PC-9 (cell line): ENCODE measurements around the gene GALNT14. TPM values are rescaled to one million over a fixed set of nuclear protein-coding genes. Genes with fewer than 3 reads are reported as not detected.
A peak's percentile ranks its signal among the peaks of the same experiment; 100 is the strongest.

Experiments
- BruUV-seq: library from RNA; stranded (reverse); fragments of 400-500 nt; replicated peaks from 2 replicates; lab custom pipeline; 2021; lab: Mats Ljungman, UMichigan
- CTCF ChIA-PET: fragments of 300-600 bp; sonication (Branson Sonifier 250); formaldehyde crosslinking; loops from one replicate; lab custom pipeline; 2022; ENCODE audit warnings: antibody characterized with exemption; lab: Charles Lee
- POLR2A ChIA-PET: fragments of 300-600 bp; sonication (Branson Sonifier 250); formaldehyde crosslinking; loops from one replicate; lab custom pipeline; 2022; ENCODE audit warnings: antibody characterized with exemption; ENCODE audit not compliant: unreplicated experiment; lab: Charles Lee
- DNase-seq, 2 experiments: peaks; one replicate each; pipeline versions ENCODE4 v3.0.0 to v3.0.0-alpha.2; 2015 to 2022; ENCODE audit warnings: mixed read lengths in 1 of 2
- H2AFZ ChIP-seq: fragments of 200-600 bp; sonication (generic); 2 replicates; pipeline ENCODE4 v1.8.1; 2017; ENCODE audit warnings: antibody characterized with exemption
- H3F3A ChIP-seq: fragments of 200-600 bp; sonication (generic); 2 replicates; pipeline ENCODE4 v1.8.1; 2017; ENCODE audit warnings: antibody characterized with exemption, mild to moderate bottlenecking, low read depth; ENCODE audit not compliant: insufficient read depth
- H3K27ac ChIP-seq: fragments of 200-600 bp; sonication (generic); 2 replicates; pipeline ENCODE4 v1.6.1; 2016; ENCODE audit warnings: mixed run types
- H3K27me3 ChIP-seq: fragments of 200-600 bp; sonication (generic); 2 replicates; pipeline ENCODE4 v1.6.1; 2016; ENCODE audit warnings: low read depth, mixed run types; ENCODE audit not compliant: insufficient read depth
- H3K36me3 ChIP-seq: fragments of 200-600 bp; sonication (generic); 2 replicates; pipeline ENCODE4 v1.6.1; 2016; ENCODE audit warnings: low read depth, mixed run types
- H3K4me1 ChIP-seq: fragments of 200-600 bp; sonication (generic); replicated peaks from 2 replicates; pipeline ENCODE4 v1.6.1; 2016; ENCODE audit warnings: mixed run types; ENCODE audit not compliant: insufficient read depth
- H3K4me2 ChIP-seq: fragments of 200-600 bp; sonication (generic); 2 replicates; pipeline ENCODE4 v1.6.1; 2017; ENCODE audit warnings: mixed run types
- H3K4me3 ChIP-seq: fragments of 200-600 bp; sonication (generic); 2 replicates; pipeline ENCODE4 v1.6.1; 2016; ENCODE audit warnings: mixed run types
- H3K79me2 ChIP-seq: fragments of 200-600 bp; sonication (generic); 2 replicates; pipeline ENCODE4 v1.6.1; 2017; ENCODE audit warnings: low read depth, mixed run types
- H3K9me2 ChIP-seq: fragments of 200-600 bp; sonication (generic); 2 replicates; pipeline ENCODE4 v1.8.1; 2017; ENCODE audit warnings: mild to moderate bottlenecking; ENCODE audit not compliant: insufficient read depth
- H3K9me3 ChIP-seq: fragments of 200-600 bp; sonication (generic); 2 replicates; pipeline ENCODE4 v1.8.1; 2016; ENCODE audit warnings: low read depth; ENCODE audit not compliant: insufficient read depth
- H4K20me1 ChIP-seq: fragments of 200-600 bp; sonication (generic); 2 replicates; pipeline ENCODE4 v1.8.1; 2017; ENCODE audit not compliant: insufficient read depth
- EZH2 ChIP-seq: fragments of 200-600 bp; sonication (generic); IDR thresholded peaks from 2 replicates; pipeline ENCODE4 v1.8.0; 2017; ENCODE audit warnings: antibody characterized with exemption, low read depth
- intact Hi-C: fragments of 100-400 bp; cut with micrococcal nuclease; formaldehyde crosslinking; loops from one replicate; pipeline ENCODE4 v1.10.0; 2022; ENCODE audit not compliant: unreplicated experiment
- total RNA-seq: library from RNA; stranded (reverse); gene quantifications from 2 replicates; pipeline ENCODE4 v1.2.3, GENCODE V29; 2021
- TF ChIP-seq, protein P1 (sequence below): fragments of 200-600 bp; sonication (generic); conservative IDR thresholded peaks from 2 replicates; pipeline ENCODE4 v1.6.1; 2017; ENCODE audit warnings: mixed run types, antibody characterized with exemption, mild to moderate bottlenecking, moderate library complexity

Gene GALNT14
- total RNA-seq, 1 experiment from 2014 or later = 3.1 TPM

DNA sequence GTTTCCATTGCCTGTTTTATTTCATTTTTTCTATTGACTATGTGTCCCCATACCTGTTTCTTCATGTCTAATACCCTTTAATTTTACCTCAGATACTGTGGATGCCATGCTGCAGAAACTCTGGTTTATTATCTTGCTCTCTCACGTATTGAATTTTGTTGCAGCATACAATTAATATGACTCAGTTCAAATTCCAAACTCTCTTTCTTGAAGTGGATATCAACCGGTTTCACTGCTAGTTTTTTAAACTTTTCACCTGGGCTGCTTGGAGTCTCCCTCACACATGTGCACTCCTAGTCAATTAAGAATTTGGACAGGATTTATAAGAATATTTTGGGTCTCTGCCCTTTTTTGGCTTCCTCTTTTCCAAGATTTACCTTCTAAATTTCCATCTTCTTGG, 260.4 kb downstream of the GALNT14 start:
- BruUV-seq = no TSS peak
- Histone ChIP-seq H3K9me3 (no peaks in the 10 kb centered on the region; the same call in 1 of the 2 replicates), H3K4me3 (no peak overlapping the region), H2AFZ (no peak overlapping the region), H3F3A (peaks cover 3% of the 10 kb centered on the region; the same call in 1 of the 2 replicates), H4K20me1 (no peaks in the 10 kb centered on the region), H3K36me3 (no peaks in the 10 kb centered on the region), H3K27ac (peak overlapping the region; percentile 36), H3K4me2 (no peak overlapping the region), H3K27me3 (no peaks in the 10 kb centered on the region), H3K4me1 (peaks cover 15% of the 10 kb centered on the region), H3K79me2 (no peaks in the 10 kb centered on the region), H3K9me2 (no peaks in the 10 kb centered on the region)
- CTCF ChIA-PET = no interaction called here
- peak in 1 of 2 experiments; percentile 64 for DNase-seq
- TF ChIP-seq EZH2 = no peak
- TF ChIP-seq, protein P1, sequence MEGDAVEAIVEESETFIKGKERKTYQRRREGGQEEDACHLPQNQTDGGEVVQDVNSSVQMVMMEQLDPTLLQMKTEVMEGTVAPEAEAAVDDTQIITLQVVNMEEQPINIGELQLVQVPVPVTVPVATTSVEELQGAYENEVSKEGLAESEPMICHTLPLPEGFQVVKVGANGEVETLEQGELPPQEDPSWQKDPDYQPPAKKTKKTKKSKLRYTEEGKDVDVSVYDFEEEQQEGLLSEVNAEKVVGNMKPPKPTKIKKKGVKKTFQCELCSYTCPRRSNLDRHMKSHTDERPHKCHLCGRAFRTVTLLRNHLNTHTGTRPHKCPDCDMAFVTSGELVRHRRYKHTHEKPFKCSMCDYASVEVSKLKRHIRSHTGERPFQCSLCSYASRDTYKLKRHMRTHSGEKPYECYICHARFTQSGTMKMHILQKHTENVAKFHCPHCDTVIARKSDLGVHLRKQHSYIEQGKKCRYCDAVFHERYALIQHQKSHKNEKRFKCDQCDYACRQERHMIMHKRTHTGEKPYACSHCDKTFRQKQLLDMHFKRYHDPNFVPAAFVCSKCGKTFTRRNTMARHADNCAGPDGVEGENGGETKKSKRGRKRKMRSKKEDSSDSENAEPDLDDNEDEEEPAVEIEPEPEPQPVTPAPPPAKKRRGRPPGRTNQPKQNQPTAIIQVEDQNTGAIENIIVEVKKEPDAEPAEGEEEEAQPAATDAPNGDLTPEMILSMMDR = no peak
- POLR2A ChIA-PET = no interaction called here
- intact Hi-C loops = loop anchor here (10.0 kb wide), 1 partner anchor 257 kb away; the partner anchor contains the start of gene GALNT14

DNA sequence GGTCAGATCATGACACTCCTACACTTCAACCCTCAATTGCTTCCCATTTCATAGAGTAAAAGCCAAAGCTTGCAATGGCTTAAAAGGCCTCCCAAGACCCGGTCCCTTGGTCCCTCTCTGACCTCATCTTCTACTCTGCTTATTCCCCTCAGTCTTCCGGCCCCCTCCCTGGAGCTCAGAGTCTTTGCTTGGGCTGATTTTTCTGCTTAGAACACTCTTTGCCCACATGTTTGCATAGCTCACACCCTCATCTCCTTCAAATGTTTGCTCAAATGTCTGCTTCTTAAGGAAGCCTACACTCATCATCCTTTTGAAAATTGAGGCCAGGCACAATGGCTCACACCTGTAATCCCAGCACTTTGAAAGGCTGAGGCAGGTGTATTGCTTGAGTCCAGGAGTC, 265.4 kb downstream of the GALNT14 start:
- BruUV-seq = no TSS peak

DNA sequence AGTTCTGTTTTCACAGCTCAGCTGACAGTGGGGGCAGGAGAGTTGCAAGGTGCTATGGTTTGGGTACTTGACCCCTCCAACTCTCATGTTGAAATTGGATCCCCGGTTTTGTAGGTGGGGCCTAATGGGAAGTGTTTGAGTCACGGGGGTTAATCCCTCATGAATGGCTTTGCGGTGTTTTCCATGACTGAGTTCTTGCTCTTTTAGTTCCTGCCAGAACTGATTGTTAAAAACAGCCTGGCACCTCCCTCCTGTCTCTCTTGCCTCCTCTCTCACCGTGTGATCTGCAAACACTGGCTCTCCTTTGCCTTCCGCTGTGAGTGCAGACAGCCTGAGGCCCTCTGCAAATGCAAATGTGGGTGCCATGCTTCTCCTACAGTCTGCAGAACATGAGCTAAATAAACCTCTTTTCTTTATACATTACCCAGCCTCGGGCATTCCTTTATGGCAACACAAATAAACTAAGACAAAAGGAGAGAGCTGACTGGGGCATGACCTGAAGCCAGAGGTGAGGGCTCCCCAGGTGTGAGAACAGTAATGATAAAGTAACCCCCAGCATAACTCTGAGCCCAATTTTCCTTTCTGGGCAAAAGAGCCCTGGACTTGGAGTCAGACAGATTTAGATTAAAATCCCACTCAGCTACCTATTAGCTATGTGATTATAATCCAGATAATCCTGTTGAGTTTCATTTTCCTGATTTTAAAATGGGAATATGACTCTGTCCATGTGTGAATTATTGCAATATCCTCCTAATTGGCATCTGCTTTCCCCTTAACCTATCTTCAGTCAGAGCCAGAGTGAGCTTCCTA, 266.1 kb downstream of the GALNT14 start:
- CTCF ChIA-PET = no interaction called here
- Histone ChIP-seq H3K4me3 (no peak overlapping the region), H3K4me2 (peak overlapping the region; percentile 59), H3K4me1 (peaks cover 38% of the 10 kb centered on the region), H2AFZ (no peak overlapping the region), H3K36me3 (no peaks in the 10 kb centered on the region), H3F3A (peaks cover 15% of the 10 kb centered on the region; the same call in 1 of the 2 replicates), H3K79me2 (no peaks in the 10 kb centered on the region), H4K20me1 (no peaks in the 10 kb centered on the region), H3K27ac (peak overlapping the region; percentile 59), H3K27me3 (no peaks in the 10 kb centered on the region), H3K9me2 (no peaks in the 10 kb centered on the region), H3K9me3 (no peaks in the 10 kb centered on the region; the same call in 1 of the 2 replicates)
- intact Hi-C loops = loop anchor here (10.0 kb wide), 1 partner anchor 263 kb away; the partner anchor contains the start of gene GALNT14
- DNase-seq = peak; percentile 31 to 89
- TF ChIP-seq, protein P1 = no peak
- no peak for TF ChIP-seq EZH2
- no TSS peak for BruUV-seq
- POLR2A ChIA-PET = no interaction called here

More for the DNA sequence above, 265.4 kb downstream of the GALNT14 start:
- Histone ChIP-seq H3K4me3 (no peak overlapping the region), H4K20me1 (no peaks in the 10 kb centered on the region), H3K27me3 (no peaks in the 10 kb centered on the region), H3K4me1 (peaks cover 43% of the 10 kb centered on the region), H3K9me3 (no peaks in the 10 kb centered on the region; the same call in 1 of the 2 replicates), H2AFZ (no peak overlapping the region), H3K27ac (peak overlapping the region; percentile 59), H3K36me3 (no peaks in the 10 kb centered on the region), H3K9me2 (no peaks in the 10 kb centered on the region), H3F3A (peaks cover 15% of the 10 kb centered on the region; the same call in 1 of the 2 replicates), H3K79me2 (no peaks in the 10 kb centered on the region), H3K4me2 (no peak overlapping the region; the same call in none of the 2 replicates)
- no peak for DNase-seq
- no peak for TF ChIP-seq EZH2
- TF ChIP-seq, protein P1 = no peak
- ChIA-PET CTCF (no interaction called here), POLR2A (no interaction called here)
- intact Hi-C loops = loop anchor here (10.0 kb wide), 1 partner anchor 262 kb away; the partner anchor contains the start of gene GALNT14
